ENCODE data around the gene MSRB1. TPM values are rescaled to one million over a fixed set of nuclear protein-coding genes. Genes with fewer than 3 reads are reported as not detected.
"Not testable (repeated sequence)": the region's sequence is repeated elsewhere in the genome, so short reads cannot be mapped to it uniquely, and the experiment has no call there.

The MSRB1 gene
- total RNA-seq, 4 donors from 2014 or later = 18.7 to 44.3 (median 31.7) TPM

- TF ChIP-seq POLR2A (IDR thresholded peaks at IDR 0.05) (no peak), CTCF (IDR thresholded peaks at IDR 0.05) (no peak)
- 15 to 23% methylated on average over 15 of the region's 15 CpGs for WGBS, 2 donors
- DNase-seq (ENCODE audit: low spot score in 2 of 2) = peak in 1 of 2 donors; percentile 17
- intact Hi-C loops (cut with DNase I; ENCODE audit: low total_unique reads) = no loop called here
- H3K4me3 ChIP-seq (ENCODE audit: low read depth, poor library complexity, severe bottlenecking) = no peak overlapping the region
Observed at GRCh38 chr16:1920727-1921171, 22.2 kb downstream of the MSRB1 start.

GRCh38 chr16:1920122-1920521 lies 22.9 kb downstream of the MSRB1 start:
- intact Hi-C loops (cut with DNase I; ENCODE audit: low total_unique reads); H3K4me3 ChIP-seq (ENCODE audit: low read depth, poor library complexity, severe bottlenecking); DNase-seq (ENCODE audit: low spot score in 2 of 2): not testable (repeated sequence)
- WGBS, 2 donors = 68 to 72% methylated on average over 19 to 21 of the region's 21 CpGs

- TF ChIP-seq CTCF (IDR thresholded peaks at IDR 0.05) (no peak), POLR2A (IDR thresholded peaks at IDR 0.05) (no peak)
- 20 to 22% methylated on average over 20 to 29 of the region's 30 CpGs for WGBS, 2 donors
- H3K4me3 ChIP-seq (ENCODE audit: low read depth, poor library complexity, severe bottlenecking) = no peak overlapping the region
- intact Hi-C loops (cut with DNase I; ENCODE audit: low total_unique reads) = no loop called here
- no peak for DNase-seq (ENCODE audit: low spot score in 2 of 2)
Observed at GRCh38 chr16:1919327-1919998, 23.5 kb downstream of the MSRB1 start.

- intact Hi-C loops (cut with DNase I; ENCODE audit: low total_unique reads) = no loop called here
- 9 to 11% methylated on average over 16 to 20 of the region's 71 CpGs for WGBS, 2 donors
- no peak for DNase-seq (ENCODE audit: low spot score in 2 of 2)
- TF ChIP-seq POLR2A (IDR thresholded peaks at IDR 0.05) (no peak), CTCF (IDR thresholded peaks at IDR 0.05) (no peak)
- peak within 1 kb of the TSS; percentile 22 for H3K4me3 ChIP-seq (ENCODE audit: low read depth, poor library complexity, severe bottlenecking)
Observed at GRCh38 chr16:1918351-1919326, 24.4 kb downstream of the MSRB1 start, which contains the start of gene HS3ST6. TSS of gene HS3ST6 (minus strand) at chr16:1918415. CDS start at chr16:1918323, 92 bp downstream.

GRCh38 chr16:1917665-1918350 lies 25.2 kb downstream of the MSRB1 start:
- H3K4me3 ChIP-seq (ENCODE audit: low read depth, poor library complexity, severe bottlenecking) = peak overlapping the region; percentile 22
- 0% methylated on average over 4 to 53 of the region's 81 CpGs for WGBS, 2 donors
- TF ChIP-seq POLR2A (IDR thresholded peaks at IDR 0.05) (no peak), CTCF (IDR thresholded peaks at IDR 0.05) (no peak)
- DNase-seq (ENCODE audit: low spot score in 2 of 2) = no peak
- intact Hi-C loops (cut with DNase I; ENCODE audit: low total_unique reads) = no loop called here
